HG03103 (cell line): ENCODE results near the gene VARS2.

Experiments
- ATAC-seq: cut with Tn5 transposase; IDR thresholded peaks from one replicate; pipeline ENCODE4 v1.9.1; 2021; ENCODE audit warnings: low read depth; ENCODE audit not compliant: unreplicated experiment

The VARS2 gene

DNA sequence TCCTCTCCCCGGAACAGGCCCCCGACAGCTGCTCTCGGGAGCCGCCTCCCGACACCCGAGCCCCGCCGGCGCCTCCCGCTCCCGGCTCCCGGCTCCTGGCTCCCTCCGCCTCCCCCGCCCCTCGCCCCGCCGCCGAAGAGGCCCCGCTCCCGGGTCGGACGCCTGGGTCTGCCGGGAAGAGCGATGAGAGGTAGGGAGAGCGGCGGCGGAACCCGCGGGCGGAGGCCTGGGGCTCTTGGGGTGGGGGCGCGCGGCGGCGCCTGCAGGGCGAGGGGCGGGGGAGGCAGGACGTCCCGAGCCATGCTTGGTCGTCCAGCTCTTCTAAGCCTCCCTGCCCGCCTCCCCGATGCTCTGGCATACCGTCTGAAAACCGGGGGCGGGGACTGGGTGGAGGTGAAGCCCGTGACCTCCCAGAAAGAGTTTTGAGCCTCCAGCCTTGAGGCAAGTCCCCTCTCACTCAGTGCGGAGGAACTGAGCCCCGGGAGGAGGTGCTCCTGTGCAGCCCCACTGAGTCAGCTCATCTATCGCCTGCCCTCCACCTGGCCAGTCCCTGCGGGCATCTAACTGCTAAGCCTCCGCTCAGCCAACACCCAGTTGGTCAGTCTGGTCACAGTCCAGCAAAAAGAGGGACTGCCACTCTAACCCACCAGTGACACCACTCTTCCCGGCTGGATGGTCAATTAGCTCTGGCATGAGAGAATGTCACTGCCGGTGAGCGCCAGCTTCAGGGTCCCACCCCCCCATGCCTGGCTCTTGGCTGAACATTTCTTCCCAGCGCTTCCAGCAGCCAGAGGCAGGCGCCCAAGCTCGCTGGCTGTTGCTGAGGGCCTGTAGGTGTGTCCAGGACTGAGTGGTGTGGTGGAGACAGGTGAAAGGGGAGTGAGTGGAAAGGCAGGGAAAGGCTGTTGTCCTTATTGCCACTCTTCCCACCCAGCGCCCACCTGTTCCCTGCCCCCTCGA, 29.2 kb upstream of the VARS2 start:
- no peak for ATAC-seq

DNA sequence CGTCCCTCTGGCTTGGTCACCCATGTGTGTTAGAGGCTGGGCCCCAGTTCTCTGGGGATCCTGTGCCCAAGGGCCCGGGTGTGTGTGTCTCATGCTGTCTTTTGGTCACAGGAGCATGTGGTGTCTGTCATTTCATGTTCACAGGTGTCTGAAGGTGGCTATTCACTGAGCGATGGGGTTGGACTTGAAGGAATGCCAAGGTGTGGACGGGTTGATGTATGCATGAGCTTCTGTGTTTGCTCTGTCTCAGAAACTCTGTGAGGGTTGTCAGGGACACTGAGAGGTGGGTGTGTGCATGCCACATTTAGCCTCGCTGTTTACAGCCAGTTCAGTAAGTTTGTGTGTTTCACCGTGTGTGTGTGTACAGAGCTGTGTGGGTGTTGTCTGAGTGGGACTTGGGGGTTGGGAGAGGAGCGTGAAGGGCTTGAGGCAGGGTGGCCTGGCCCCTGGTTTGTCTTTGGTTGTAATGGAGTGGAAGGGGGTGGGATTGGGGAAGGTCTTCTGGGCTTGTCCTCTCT, 28.5 kb upstream of the VARS2 start:
- no peak for ATAC-seq

DNA sequence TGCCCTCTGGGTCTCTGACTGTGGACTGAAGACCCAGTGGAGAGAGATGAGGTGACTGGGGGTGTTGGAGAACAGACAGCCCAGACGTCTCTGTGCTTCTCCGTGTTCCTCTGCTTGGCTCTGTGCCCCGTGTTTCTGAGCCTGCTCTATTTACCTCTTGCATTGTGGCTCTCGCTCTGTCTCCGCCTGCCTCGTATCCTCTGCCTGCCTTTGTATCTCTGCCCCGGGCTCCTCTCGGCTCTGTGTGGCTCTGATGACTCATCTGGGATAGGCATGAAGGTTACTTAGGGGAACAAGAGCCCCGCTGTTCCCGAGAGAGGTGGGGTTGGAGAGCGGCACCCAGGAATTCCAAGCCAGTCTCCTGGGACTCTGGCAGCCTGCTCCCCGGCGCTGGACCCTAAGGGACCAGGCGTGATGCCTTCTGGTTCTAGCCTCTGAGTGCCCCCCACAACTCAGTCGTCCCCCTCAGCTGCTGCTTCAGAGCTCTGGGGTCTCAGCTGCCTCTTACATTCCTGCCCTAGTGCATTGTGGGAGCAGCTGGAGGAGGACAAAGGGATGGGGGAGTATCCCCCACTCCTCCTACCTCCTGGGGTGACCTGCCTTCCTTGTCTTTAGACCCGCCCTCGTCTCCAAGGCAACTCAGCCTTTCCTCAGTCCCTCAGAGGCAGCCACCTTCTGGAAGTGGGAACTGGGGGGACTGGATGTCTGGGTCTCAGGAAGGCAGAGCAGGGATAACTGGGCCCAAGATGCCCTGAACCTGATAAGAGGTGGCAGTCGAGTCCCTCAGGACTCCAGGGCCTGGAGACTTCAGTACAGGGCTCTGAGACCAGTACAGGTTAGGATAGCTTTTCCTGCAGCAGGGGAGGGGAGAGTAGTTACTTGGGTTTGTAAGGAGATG, 27.8 kb upstream of the VARS2 start:
- ATAC-seq = no peak

GRCh38 chr6:30886897-30887255, 27.2 kb upstream of the VARS2 start:
- no peak for ATAC-seq

GRCh38 chr6:30887901-30888815, 25.9 kb upstream of the VARS2 start:
- no peak for ATAC-seq

- ATAC-seq = no peak
Measured at GRCh38 chr6:30888816-30889495, 25.1 kb upstream of the VARS2 start.

DNA sequence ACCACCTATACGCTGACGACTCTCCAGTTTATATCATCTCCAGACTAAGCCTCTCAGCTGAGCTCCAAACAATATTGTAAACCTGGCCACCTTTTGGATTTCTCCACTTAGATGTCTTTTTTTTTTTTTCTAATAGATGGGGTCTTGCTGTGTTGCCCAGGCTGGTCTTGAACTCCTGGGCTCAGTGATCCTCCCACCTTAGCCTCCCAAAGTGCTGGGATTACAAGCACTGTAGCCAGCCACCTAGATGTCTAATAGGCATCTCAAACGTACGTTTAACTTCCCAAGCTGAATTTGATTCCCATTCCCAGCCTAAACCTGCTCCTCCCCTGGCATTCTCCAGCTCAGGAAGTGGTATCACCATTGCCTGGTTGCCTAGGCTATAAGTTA, 24.5 kb upstream of the VARS2 start:
- no peak for ATAC-seq

DNA sequence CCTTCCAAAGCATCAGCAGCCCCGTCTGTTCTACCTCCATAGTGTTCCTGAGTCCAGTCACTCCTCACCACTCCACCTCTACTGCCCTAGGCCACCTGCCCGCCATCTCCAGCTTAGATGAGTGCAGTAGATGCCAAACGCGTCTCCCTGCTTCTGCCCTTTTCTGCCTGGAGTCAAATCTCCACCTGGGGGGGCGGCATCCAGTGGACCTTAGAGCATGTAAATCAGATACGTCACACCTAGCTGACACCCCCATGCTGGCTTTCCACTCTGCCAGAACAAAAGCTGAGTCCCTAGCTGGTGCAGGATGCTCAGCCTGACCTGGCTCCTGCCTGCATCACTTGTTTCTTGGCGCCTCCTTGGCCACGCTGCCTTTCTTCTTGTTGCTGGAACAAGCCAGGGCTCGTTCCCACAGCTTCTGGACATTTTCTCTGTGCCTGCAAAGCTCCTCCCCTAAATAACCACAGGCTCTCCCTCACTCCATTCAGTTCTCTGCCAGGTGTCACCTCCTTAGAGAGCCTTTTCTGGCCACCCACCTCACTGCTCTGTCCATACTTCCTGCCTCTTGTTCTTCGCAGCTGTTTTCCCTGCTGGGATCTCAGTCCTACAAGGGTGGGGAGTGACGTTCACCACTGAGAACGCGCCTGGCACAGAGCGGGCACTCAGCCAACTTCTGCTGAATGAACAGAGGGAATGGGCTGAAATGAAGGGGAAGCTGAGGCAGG, 24.0 kb upstream of the VARS2 start:
- ATAC-seq = no peak

- ATAC-seq = no peak
Measured at GRCh38 chr6:30890646-30891449, 23.2 kb upstream of the VARS2 start.

- no peak for ATAC-seq
Measured at GRCh38 chr6:30891450-30891723, 22.7 kb upstream of the VARS2 start.

- ATAC-seq = no peak
Measured at GRCh38 chr6:30891816-30892538, 22.1 kb upstream of the VARS2 start.

DNA sequence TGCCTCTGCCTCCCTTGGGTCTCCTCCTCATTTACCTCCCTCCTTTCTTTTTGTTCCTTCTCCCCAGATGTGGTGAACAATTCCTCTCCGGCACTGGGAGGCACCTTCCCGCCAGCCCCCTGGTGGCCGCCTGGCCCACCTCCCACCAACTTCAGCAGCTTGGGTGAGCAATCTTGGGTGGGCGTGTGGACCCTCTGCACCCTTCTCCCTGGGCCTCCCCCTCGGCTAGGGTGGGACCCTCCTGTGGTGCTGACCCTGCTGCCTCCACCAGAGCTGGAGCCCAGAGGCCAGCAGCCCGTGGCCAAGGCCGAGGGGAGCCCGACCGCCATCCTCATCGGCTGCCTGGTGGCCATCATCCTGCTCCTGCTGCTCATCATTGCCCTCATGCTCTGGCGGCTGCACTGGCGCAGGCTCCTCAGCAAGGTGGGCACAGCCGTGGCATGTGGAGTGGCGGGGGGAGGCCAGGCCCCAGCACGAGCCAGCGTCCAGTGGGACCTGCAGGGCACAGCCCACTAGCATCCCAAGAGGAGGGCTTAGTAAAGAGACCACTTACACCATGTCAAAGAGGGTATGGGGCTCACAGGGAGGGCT, 20.9 kb upstream of the VARS2 start:
- ATAC-seq = no peak

DNA sequence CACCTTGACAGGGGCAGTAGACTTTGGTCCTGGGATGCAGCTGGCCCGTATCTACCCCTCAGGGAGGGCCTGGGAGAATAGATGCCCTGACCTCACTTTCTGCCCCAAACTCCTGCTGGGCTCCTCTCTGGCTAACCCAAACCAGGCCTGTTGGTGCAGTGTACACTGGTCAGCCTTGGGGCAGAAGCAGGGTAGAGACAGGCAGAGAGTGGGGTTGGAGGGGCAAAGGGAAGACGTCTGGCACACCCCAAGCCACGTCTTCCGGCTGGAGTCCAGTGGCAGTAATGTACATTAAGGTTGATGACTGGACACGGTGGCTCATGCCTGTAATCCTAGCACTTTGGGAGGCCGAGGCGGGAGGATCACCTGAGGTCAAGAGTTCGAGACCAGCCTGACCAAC, 20.4 kb upstream of the VARS2 start:
- no peak for ATAC-seq

DNA sequence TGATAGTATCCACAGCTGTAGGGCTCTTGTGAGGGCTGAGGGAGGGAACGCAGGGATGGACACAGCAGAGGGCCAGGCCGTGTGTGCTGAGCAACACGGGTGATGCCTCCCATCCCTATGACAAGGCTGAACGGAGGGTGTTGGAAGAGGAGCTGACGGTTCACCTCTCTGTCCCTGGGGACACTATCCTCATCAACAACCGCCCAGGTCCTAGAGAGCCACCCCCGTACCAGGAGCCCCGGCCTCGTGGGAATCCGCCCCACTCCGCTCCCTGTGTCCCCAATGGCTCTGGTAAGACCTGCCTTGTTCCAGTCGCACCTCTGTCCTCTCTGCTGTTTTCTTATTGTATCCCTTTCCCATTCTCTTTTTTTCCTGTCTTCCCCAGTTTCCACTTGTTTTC, 19.7 kb upstream of the VARS2 start:
- no peak for ATAC-seq

DNA sequence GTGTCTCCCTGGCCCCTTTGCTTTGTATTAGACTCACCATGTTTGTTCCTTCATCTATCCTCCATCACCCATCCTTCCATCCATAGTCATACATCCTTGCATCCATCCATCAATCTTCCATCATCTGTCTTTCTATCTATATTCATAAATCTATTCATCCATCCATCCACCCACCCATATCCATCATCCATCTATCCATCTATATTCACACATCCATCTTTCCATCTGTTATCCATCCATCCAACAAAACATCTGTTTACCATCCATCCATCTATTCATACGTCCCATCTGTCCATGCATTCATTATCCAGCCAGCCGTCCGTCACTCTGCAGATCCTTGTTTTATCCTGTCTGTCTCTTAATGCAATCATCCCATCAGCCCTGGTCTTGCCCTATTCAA, 19.1 kb upstream of the VARS2 start:
- ATAC-seq = no peak

- ATAC-seq = no peak
Measured at GRCh38 chr6:30895343-30895742, 18.7 kb upstream of the VARS2 start.

DNA sequence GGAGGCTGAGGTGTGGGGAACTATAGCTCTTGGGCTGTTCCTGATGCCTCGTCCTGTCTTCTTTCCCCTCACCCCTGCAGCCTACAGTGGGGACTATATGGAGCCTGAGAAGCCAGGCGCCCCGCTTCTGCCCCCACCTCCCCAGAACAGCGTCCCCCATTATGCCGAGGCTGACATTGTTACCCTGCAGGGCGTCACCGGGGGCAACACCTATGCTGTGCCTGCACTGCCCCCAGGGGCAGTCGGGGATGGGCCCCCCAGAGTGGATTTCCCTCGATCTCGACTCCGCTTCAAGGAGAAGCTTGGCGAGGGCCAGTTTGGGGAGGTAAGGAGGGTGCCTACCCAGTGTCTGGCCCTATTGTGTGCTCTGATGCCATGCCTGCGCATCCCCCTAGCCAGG, 17.5 kb upstream of the VARS2 start:
- ATAC-seq = no peak

- no peak for ATAC-seq
Measured at GRCh38 chr6:30897882-30898281, 16.2 kb upstream of the VARS2 start.
